ENCODE data around the gene MED13.

The MED13 gene

DNA sequence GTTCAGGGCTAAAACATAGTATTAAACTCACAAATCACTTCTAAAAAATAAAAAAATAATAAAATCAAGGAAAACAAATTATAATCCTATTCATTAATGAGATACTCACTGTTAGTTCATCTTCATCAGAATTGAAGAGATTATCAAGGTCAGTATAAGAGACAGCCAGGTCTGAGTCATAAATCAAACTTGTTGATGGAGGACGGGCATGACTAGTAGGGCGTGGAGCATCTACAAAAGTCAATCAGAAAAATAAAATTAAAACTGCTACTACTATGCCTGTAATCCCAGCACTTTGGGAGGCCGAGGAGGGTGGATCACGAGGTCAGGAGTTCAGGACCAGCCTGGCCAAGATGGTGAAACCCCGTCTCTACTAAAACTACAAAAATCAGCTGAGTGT lies 78.2 kb downstream of the MED13 start:
- no peak for DNase-seq (ENCODE audit: extremely low read depth, insufficient read length)
- peaks cover 11% of the 10 kb centered on the region for H3K36me3 ChIP-seq (ENCODE audit: control insufficient read depth, insufficient read depth, low read length)
- no peak overlapping the region for H3K4me3 ChIP-seq (replicated peaks; ENCODE audit: low read depth, low read length)
- H3K27me3 ChIP-seq (replicated peaks; ENCODE audit: control insufficient read depth, insufficient read depth, low read length): no peaks in the 10 kb centered on the region
- TF ChIP-seq, protein P1, sequence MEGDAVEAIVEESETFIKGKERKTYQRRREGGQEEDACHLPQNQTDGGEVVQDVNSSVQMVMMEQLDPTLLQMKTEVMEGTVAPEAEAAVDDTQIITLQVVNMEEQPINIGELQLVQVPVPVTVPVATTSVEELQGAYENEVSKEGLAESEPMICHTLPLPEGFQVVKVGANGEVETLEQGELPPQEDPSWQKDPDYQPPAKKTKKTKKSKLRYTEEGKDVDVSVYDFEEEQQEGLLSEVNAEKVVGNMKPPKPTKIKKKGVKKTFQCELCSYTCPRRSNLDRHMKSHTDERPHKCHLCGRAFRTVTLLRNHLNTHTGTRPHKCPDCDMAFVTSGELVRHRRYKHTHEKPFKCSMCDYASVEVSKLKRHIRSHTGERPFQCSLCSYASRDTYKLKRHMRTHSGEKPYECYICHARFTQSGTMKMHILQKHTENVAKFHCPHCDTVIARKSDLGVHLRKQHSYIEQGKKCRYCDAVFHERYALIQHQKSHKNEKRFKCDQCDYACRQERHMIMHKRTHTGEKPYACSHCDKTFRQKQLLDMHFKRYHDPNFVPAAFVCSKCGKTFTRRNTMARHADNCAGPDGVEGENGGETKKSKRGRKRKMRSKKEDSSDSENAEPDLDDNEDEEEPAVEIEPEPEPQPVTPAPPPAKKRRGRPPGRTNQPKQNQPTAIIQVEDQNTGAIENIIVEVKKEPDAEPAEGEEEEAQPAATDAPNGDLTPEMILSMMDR (IDR thresholded peaks at IDR 0.05; ENCODE audit: insufficient read depth, low read length, poor library complexity, severe bottlenecking): no peak

DNA sequence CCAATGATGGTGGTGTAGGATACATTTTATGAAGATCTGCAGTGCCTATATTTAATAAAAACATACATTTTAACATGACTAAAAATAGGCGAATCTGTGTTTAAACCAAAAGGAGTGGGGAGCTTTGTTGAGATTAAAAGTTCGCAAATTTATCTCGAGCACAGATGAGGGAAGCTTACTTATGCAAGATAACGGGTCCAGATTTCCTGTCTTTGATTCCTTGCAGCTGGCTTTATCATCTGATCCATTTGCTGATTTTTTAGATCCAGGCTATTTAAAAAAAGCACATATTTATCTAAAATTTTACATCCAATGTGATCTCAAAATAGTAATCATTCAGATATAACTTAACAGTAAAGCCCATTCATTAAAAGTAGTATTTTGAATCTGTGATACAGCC lies 80.3 kb downstream of the MED13 start:
- no peaks in the 10 kb centered on the region for H3K27me3 ChIP-seq (replicated peaks; ENCODE audit: control insufficient read depth, insufficient read depth, low read length)
- peaks cover 8% of the 10 kb centered on the region for H3K36me3 ChIP-seq (ENCODE audit: control insufficient read depth, insufficient read depth, low read length)
- DNase-seq (ENCODE audit: extremely low read depth, insufficient read length): no peak
- TF ChIP-seq, protein P1 (IDR thresholded peaks at IDR 0.05; ENCODE audit: insufficient read depth, low read length, poor library complexity, severe bottlenecking): no peak
- H3K4me3 ChIP-seq (replicated peaks; ENCODE audit: low read depth, low read length): no peak overlapping the region

DNA sequence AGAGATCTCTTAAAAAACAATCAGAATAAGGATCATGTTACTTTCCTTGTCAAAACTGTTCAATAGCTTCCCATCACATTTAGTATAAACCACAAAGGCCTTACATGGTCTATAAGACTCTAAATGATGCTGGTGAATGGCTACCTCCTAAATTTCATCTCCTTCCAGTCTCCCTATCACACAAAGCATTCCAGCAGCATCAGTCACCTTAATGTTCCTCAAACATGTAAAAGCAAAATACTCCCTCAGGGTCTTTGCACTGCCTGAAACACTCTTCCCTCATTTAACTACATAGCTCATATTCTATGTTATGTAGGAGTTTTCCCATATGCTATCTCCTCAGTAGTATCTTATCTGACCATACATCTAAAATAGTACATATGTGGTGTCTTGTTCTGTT lies 83.8 kb downstream of the MED13 start:
- Histone ChIP-seq H3K4me3 (replicated peaks; ENCODE audit: low read depth, low read length) (no peak overlapping the region), H3K36me3 (ENCODE audit: control insufficient read depth, insufficient read depth, low read length) (peaks cover 5% of the 10 kb centered on the region), H3K27me3 (replicated peaks; ENCODE audit: control insufficient read depth, insufficient read depth, low read length) (no peaks in the 10 kb centered on the region)
- TF ChIP-seq, protein P1 (IDR thresholded peaks at IDR 0.05; ENCODE audit: insufficient read depth, low read length, poor library complexity, severe bottlenecking): no peak
- DNase-seq (ENCODE audit: extremely low read depth, insufficient read length): no peak

DNA sequence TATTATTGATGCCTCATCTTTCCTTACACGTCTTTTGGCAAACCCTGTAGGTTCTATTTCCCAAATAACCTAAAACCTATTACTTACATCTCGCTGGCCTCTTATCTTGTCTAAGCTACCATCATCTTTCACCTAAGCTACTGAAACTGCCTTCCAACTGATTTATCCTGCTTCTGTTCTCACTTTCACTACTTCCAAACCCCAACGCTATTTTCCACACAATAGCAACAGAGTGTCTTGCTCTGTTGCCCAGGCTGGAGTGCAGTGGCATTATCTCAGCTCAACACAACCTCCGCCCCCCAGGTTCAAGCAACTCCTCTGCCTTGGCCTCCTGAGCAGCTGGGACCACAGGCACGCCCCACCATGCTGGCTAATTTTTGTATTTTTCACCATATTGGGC lies 84.5 kb downstream of the MED13 start:
- DNase-seq (ENCODE audit: extremely low read depth, insufficient read length): no peak
- H3K4me3 ChIP-seq (replicated peaks; ENCODE audit: low read depth, low read length): no peak overlapping the region
- H3K36me3 ChIP-seq (ENCODE audit: control insufficient read depth, insufficient read depth, low read length): peaks cover 5% of the 10 kb centered on the region
- H3K27me3 ChIP-seq (replicated peaks; ENCODE audit: control insufficient read depth, insufficient read depth, low read length): no peaks in the 10 kb centered on the region
- TF ChIP-seq, protein P1 (IDR thresholded peaks at IDR 0.05; ENCODE audit: insufficient read depth, low read length, poor library complexity, severe bottlenecking): no peak

DNA sequence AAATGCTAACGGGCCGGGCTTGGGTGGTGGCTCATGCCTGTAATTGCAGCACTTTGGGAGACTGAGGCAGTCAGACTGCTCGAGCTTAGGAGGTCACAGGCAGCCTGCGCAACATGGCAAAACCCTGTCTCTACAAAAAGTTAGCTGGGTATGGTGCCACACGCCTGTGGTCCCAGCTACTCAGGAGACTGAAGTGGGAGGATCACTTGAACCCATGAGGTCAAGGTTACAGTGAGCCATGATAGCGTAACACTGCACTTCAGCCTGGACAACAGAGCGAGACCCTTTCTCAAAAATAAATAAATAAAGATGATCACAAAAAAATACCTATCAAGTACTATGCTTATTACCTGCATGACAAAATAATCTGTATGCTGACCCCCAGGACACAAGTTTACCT lies 91.0 kb downstream of the MED13 start:
- TF ChIP-seq, protein P1 (IDR thresholded peaks at IDR 0.05; ENCODE audit: insufficient read depth, low read length, poor library complexity, severe bottlenecking): no peak
- no peak overlapping the region for H3K4me3 ChIP-seq (replicated peaks; ENCODE audit: low read depth, low read length)
- H3K27me3 ChIP-seq (replicated peaks; ENCODE audit: control insufficient read depth, insufficient read depth, low read length): no peaks in the 10 kb centered on the region
- H3K36me3 ChIP-seq (ENCODE audit: control insufficient read depth, insufficient read depth, low read length): peaks cover 3% of the 10 kb centered on the region
- DNase-seq (ENCODE audit: extremely low read depth, insufficient read length): no peak

DNA sequence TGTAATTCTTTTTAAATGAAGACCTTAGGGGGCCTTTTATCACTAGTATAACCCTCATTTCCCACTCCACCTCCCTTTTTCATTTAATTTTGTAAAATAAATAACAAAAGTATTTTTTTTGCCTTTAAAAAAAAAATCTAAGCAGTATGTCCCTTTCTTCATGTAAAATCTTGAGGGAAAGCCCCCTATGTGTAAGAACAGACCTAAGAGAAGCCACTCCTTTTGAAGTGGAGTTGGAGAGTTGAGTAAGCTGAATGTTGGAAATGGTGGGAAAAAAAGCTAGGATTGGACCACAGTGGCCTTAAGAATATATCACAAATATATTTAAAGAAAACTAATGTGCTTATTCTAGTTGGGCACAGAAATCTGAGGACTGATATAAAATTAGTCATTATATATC lies 92.8 kb downstream of the MED13 start:
- Histone ChIP-seq H3K27me3 (replicated peaks; ENCODE audit: control insufficient read depth, insufficient read depth, low read length) (no peaks in the 10 kb centered on the region), H3K36me3 (ENCODE audit: control insufficient read depth, insufficient read depth, low read length) (peaks cover 6% of the 10 kb centered on the region), H3K4me3 (replicated peaks; ENCODE audit: low read depth, low read length) (no peak overlapping the region)
- no peak for DNase-seq (ENCODE audit: extremely low read depth, insufficient read length)
- TF ChIP-seq, protein P1 (IDR thresholded peaks at IDR 0.05; ENCODE audit: insufficient read depth, low read length, poor library complexity, severe bottlenecking): no peak
